Effector memory CD8-positive, alpha-beta T cell (primary cell): ENCODE results near the gene ZNF343.
A peak's percentile ranks its signal among the peaks of the same experiment; 100 is the strongest.
"Not testable (repeated sequence)": the region's sequence is repeated elsewhere in the genome, so short reads cannot be mapped to it uniquely, and the experiment has no call there.

Source experiments
- ATAC-seq: fragments of 150-1000 bp; cut with Tn5 transposase; replicated peaks from 2 replicates; pipeline ENCODE4 v1.10.0; 2021; ENCODE audit warnings: mild to moderate bottlenecking, moderate library complexity
- DNase-seq, 3 experiments: peaks; one replicate each; pipeline ENCODE4 v3.0.0; 2021
- H3K27ac Mint-ChIP-seq, 2 donors: one replicate each; pipeline ENCODE4 v1.8.0; 2022; ENCODE audit warnings: mild to moderate bottlenecking in 2 of 2, mixed read lengths in 2 of 2, moderate library complexity in 2 of 2
- H3K27me3 Mint-ChIP-seq, 2 donors: one replicate each; pipeline ENCODE4 v1.8.0; 2022; ENCODE audit warnings: mixed read lengths in 2 of 2
- H3K36me3 Mint-ChIP-seq: one replicate; pipeline ENCODE4 v1.8.0; 2022; ENCODE audit warnings: mild to moderate bottlenecking, moderate library complexity, mixed read lengths; ENCODE audit not compliant: insufficient read depth
- H3K4me1 Mint-ChIP-seq, 2 donors: one replicate each; pipeline ENCODE4 v1.8.0; 2022; ENCODE audit warnings: low read depth in 2 of 2, mixed read lengths in 2 of 2
- H3K4me3 Mint-ChIP-seq, 2 donors: one replicate each; pipeline ENCODE4 v1.8.0; 2022; ENCODE audit warnings: mild to moderate bottlenecking in 2 of 2, mixed read lengths in 2 of 2, moderate library complexity in 2 of 2
- H3K9me3 Mint-ChIP-seq, 2 donors: one replicate each; pipeline ENCODE4 v1.8.0; 2022; ENCODE audit warnings: mixed read lengths in 2 of 2

Gene ZNF343

GRCh38 chr20:2515203-2515602 is 6.5 kb upstream of the ZNF343 start:
- no peaks in the 10 kb centered on the region for H3K9me3 Mint-ChIP-seq
- DNase-seq (no peak), ATAC-seq (no peak)
- no peak overlapping the region for H3K27ac Mint-ChIP-seq
- no peaks in the 10 kb centered on the region for H3K4me1 Mint-ChIP-seq
- peaks cover 9 to 19% of the 10 kb centered on the region in 2 donors for H3K27me3 Mint-ChIP-seq
- H3K36me3 Mint-ChIP-seq: no peaks in the 10 kb centered on the region
- no peak overlapping the region for H3K4me3 Mint-ChIP-seq

GRCh38 chr20:2509794-2510193 is 1.1 kb upstream of the ZNF343 start:
- Mint-ChIP-seq H3K9me3 (no peaks in the 10 kb centered on the region), H3K4me1 (peaks cover 14 to 16% of the 10 kb centered on the region in 2 donors), H3K27ac (no peak overlapping the region), H3K36me3 (peaks cover 4% of the 10 kb centered on the region), H3K4me3 (peak overlapping the region in 1 of 2 donors; percentile 6), H3K27me3 (peaks cover 10 to 19% of the 10 kb centered on the region in 2 donors)
- ATAC-seq: no peak
- no peak for DNase-seq

GRCh38 chr20:2509468-2509781 is 710 bp upstream of the ZNF343 start:
- Mint-ChIP-seq H3K4me3 (peak overlapping the region; percentile 98 to 99), H3K36me3 (peaks cover 4% of the 10 kb centered on the region), H3K9me3 (no peaks in the 10 kb centered on the region), H3K4me1 (peaks cover 14 to 18% of the 10 kb centered on the region in 2 donors), H3K27me3 (peaks cover 10 to 19% of the 10 kb centered on the region in 2 donors), H3K27ac (peak overlapping the region in 1 of 2 donors; percentile 93)
- no peak for DNase-seq
- no peak for ATAC-seq

GRCh38 chr20:2507875-2508630 is 662 bp downstream of the ZNF343 start:
- DNase-seq (no peak), ATAC-seq (peak; percentile 7)
- H3K27me3 Mint-ChIP-seq: peaks cover 10 to 14% of the 10 kb centered on the region in 2 donors
- H3K27ac Mint-ChIP-seq: peak overlapping the region; percentile 93 to 94
- H3K4me3 Mint-ChIP-seq: peak overlapping the region; percentile 98 to 99
- peaks cover 16 to 22% of the 10 kb centered on the region in 2 donors for H3K4me1 Mint-ChIP-seq
- H3K36me3 Mint-ChIP-seq: peaks cover 4% of the 10 kb centered on the region
- no peaks in the 10 kb centered on the region for H3K9me3 Mint-ChIP-seq

GRCh38 chr20:2507464-2507863 is 1.3 kb downstream of the ZNF343 start:
- H3K9me3 Mint-ChIP-seq: no peaks in the 10 kb centered on the region
- peaks cover 4% of the 10 kb centered on the region for H3K36me3 Mint-ChIP-seq
- peak overlapping the region; percentile 98 to 99 for H3K4me3 Mint-ChIP-seq
- H3K27me3 Mint-ChIP-seq: peaks cover 10 to 14% of the 10 kb centered on the region in 2 donors
- no peak for DNase-seq
- peaks cover 18 to 22% of the 10 kb centered on the region in 2 donors for H3K4me1 Mint-ChIP-seq
- H3K27ac Mint-ChIP-seq: no peak overlapping the region
- ATAC-seq: no peak

GRCh38 chr20:2506426-2506825 is 2.3 kb downstream of the ZNF343 start:
- Mint-ChIP-seq H3K27me3 (peaks cover 8 to 10% of the 10 kb centered on the region in 2 donors), H3K4me1 (peaks cover 18 to 22% of the 10 kb centered on the region in 2 donors)
- not testable (repeated sequence) for DNase-seq, H3K36me3 Mint-ChIP-seq, H3K9me3 Mint-ChIP-seq, H3K27ac Mint-ChIP-seq, H3K4me3 Mint-ChIP-seq, ATAC-seq

- ATAC-seq, DNase-seq, H3K9me3 Mint-ChIP-seq, H3K27me3 Mint-ChIP-seq, H3K36me3 Mint-ChIP-seq, H3K27ac Mint-ChIP-seq, H3K4me3 Mint-ChIP-seq: not testable (repeated sequence)
- H3K4me1 Mint-ChIP-seq: peaks cover 18 to 27% of the 10 kb centered on the region in 2 donors
Observed at GRCh38 chr20:2504803-2505202, 3.9 kb downstream of the ZNF343 start.

- Mint-ChIP-seq H3K4me1 (peaks cover 6 to 13% of the 10 kb centered on the region in 2 donors), H3K27ac (peak overlapping the region in 1 of 2 donors; percentile 41)
- H3K9me3 Mint-ChIP-seq, H3K27me3 Mint-ChIP-seq, ATAC-seq, H3K4me3 Mint-ChIP-seq, H3K36me3 Mint-ChIP-seq, DNase-seq: not testable (repeated sequence)
Observed at GRCh38 chr20:2502808-2503384, 5.8 kb downstream of the ZNF343 start.

GRCh38 chr20:2485661-2486060 is 23.1 kb downstream of the ZNF343 start:
- Mint-ChIP-seq H3K4me3 (no peak overlapping the region), H3K4me1 (no peaks in the 10 kb centered on the region), H3K27ac (no peak overlapping the region), H3K27me3 (no peaks in the 10 kb centered on the region), H3K36me3 (peaks cover 26% of the 10 kb centered on the region), H3K9me3 (peaks cover 0 to 8% of the 10 kb centered on the region in 2 donors)
- no peak for ATAC-seq
- no peak for DNase-seq

GRCh38 chr20:2485080-2485479 is 23.6 kb downstream of the ZNF343 start:
- Mint-ChIP-seq H3K4me1 (no peaks in the 10 kb centered on the region), H3K27me3 (no peaks in the 10 kb centered on the region), H3K27ac (no peak overlapping the region), H3K4me3 (no peak overlapping the region), H3K36me3 (peaks cover 26% of the 10 kb centered on the region), H3K9me3 (peaks cover 0 to 11% of the 10 kb centered on the region in 2 donors)
- ATAC-seq (no peak), DNase-seq (no peak)

GRCh38 chr20:2483504-2483903 is 25.2 kb downstream of the ZNF343 start:
- Mint-ChIP-seq H3K4me3 (no peak overlapping the region), H3K36me3 (peaks cover 17% of the 10 kb centered on the region), H3K27me3 (no peaks in the 10 kb centered on the region), H3K27ac (no peak overlapping the region), H3K9me3 (peaks cover 0 to 11% of the 10 kb centered on the region in 2 donors), H3K4me1 (no peaks in the 10 kb centered on the region)
- DNase-seq (no peak), ATAC-seq (no peak)

GRCh38 chr20:2480381-2480780 is 28.3 kb downstream of the ZNF343 start:
- Mint-ChIP-seq H3K4me3 (no peak overlapping the region), H3K4me1 (no peaks in the 10 kb centered on the region), H3K36me3 (peaks cover 6% of the 10 kb centered on the region), H3K27ac (no peak overlapping the region), H3K9me3 (peaks cover 0 to 11% of the 10 kb centered on the region in 2 donors), H3K27me3 (no peaks in the 10 kb centered on the region)
- DNase-seq: no peak
- ATAC-seq: no peak

GRCh38 chr20:2476742-2477615 is 31.7 kb downstream of the ZNF343 start:
- H3K9me3 Mint-ChIP-seq: peaks cover 0 to 11% of the 10 kb centered on the region in 2 donors
- no peak for DNase-seq
- H3K27ac Mint-ChIP-seq: no peak overlapping the region
- H3K36me3 Mint-ChIP-seq: no peaks in the 10 kb centered on the region
- no peak for ATAC-seq
- H3K4me1 Mint-ChIP-seq: no peaks in the 10 kb centered on the region
- H3K27me3 Mint-ChIP-seq: no peaks in the 10 kb centered on the region
- no peak overlapping the region for H3K4me3 Mint-ChIP-seq
